Measurements from ENCODE around the gene ST8SIA4. TPM values are rescaled to one million over a fixed set of nuclear protein-coding genes. Genes with fewer than 3 reads are reported as not detected.

The ST8SIA4 gene
- total RNA-seq, 3 donors from 2014 or later, result 27.2 to 38.4 (median 36.9) TPM

GRCh38 chr5:100828898-100829356 is 74.2 kb downstream of the ST8SIA4 start:
- H3K4me3 Mint-ChIP-seq, result no peak overlapping the region
- peaks cover 10% of the 10 kb centered on the region for H3K36me3 Mint-ChIP-seq (ENCODE audit: insufficient read depth)

GRCh38 chr5:100828071-100828897 is 74.8 kb downstream of the ST8SIA4 start:
- H3K4me1 Mint-ChIP-seq (ENCODE audit: low read depth), result peaks cover 46% of the 10 kb centered on the region
- H3K9me3 Mint-ChIP-seq, result no peaks in the 10 kb centered on the region
- ATAC-seq (peak; percentile 60 to 62), DNase-seq (no peak)
- peaks cover 12% of the 10 kb centered on the region for H3K36me3 Mint-ChIP-seq (ENCODE audit: insufficient read depth)
- no peaks in the 10 kb centered on the region for H3K27me3 Mint-ChIP-seq (ENCODE audit: low read depth)
- H3K4me3 Mint-ChIP-seq, result no peak overlapping the region

More at GRCh38 chr5:100828898-100829356, 74.2 kb downstream of the ST8SIA4 start:
- H3K27me3 Mint-ChIP-seq (ENCODE audit: low read depth), result no peaks in the 10 kb centered on the region
- peaks cover 41% of the 10 kb centered on the region for H3K4me1 Mint-ChIP-seq (ENCODE audit: low read depth)
- no peak for DNase-seq
- no peak for ATAC-seq
- H3K9me3 Mint-ChIP-seq, result no peaks in the 10 kb centered on the region

DNA sequence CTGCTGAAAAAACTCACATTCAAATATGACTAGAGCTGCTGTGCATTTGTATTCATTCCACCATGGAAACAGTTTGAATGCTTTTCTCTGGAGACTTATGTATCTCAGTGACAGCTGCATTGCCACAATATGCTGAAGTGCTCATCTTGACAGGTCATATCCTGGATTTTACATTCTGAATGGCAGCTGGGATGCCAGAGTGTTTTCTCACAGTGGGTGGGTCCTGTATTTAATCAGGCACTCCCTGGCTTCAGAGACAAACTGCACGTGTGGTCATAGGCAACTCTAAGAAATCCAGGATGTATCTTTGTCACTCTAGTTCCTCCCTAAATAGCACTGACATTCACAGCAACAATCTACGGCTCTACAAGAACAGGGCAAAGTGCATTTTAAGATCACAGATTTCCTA is 75.6 kb downstream of the ST8SIA4 start:
- Mint-ChIP-seq H3K36me3 (ENCODE audit: insufficient read depth) (peaks cover 8% of the 10 kb centered on the region), H3K4me1 (ENCODE audit: low read depth) (peaks cover 39% of the 10 kb centered on the region), H3K4me3 (no peak overlapping the region), H3K27me3 (ENCODE audit: low read depth) (no peaks in the 10 kb centered on the region), H3K9me3 (no peaks in the 10 kb centered on the region)
- DNase-seq, result no peak
- ATAC-seq, result no peak

DNA sequence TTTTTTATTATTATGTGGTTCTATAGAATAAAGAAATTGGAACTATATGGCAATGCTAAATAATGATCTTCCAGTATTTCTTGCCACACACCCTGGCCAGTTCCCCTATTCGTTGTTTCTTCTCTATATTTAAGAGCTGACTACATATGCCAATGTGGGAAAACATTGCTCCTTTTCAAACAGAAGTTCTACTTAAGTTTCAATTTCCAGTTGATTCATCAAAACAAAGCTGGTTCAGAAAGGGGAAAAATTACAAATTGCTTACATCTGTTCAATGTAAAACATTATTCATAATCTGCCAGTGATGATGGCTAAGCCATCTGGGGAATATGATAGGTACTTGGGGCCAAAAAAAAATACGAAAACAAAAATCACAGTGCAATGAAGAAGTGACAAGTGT is 76.9 kb downstream of the ST8SIA4 start:
- Mint-ChIP-seq H3K4me1 (ENCODE audit: low read depth) (peaks cover 38% of the 10 kb centered on the region), H3K36me3 (ENCODE audit: insufficient read depth) (peaks cover 5% of the 10 kb centered on the region), H3K9me3 (no peaks in the 10 kb centered on the region), H3K4me3 (no peak overlapping the region), H3K27me3 (ENCODE audit: low read depth) (no peaks in the 10 kb centered on the region)
- DNase-seq, result no peak
- ATAC-seq, result peak; percentile 81 to 84

DNA sequence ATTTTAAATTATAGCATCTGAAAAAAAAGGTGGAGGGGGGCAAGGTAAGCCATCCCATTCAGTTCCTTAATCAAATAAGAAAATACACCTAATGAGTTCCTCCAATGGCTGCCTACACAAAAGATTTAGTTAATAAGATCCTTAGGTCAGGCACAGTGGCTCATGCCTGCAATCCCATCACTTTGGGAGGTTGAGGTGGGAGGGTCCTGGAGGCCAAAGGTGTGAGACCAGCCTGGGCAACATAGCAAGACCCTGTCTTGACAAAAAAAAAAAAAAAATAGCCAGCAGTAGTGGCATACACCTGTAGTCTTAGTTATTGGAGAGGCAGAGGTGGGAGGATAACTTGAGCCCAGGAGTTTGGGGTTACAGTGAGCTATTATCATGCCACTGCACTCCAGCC is 78.4 kb downstream of the ST8SIA4 start:
- DNase-seq, result no peak
- Mint-ChIP-seq H3K4me1 (ENCODE audit: low read depth) (peaks cover 50% of the 10 kb centered on the region), H3K4me3 (no peak overlapping the region), H3K9me3 (no peaks in the 10 kb centered on the region), H3K27me3 (ENCODE audit: low read depth) (no peaks in the 10 kb centered on the region), H3K36me3 (ENCODE audit: insufficient read depth) (peaks cover 5% of the 10 kb centered on the region)
- ATAC-seq, result no peak

- H3K4me1 Mint-ChIP-seq (ENCODE audit: low read depth), result peaks cover 48% of the 10 kb centered on the region
- no peak for ATAC-seq
- peaks cover 5% of the 10 kb centered on the region for H3K36me3 Mint-ChIP-seq (ENCODE audit: insufficient read depth)
- H3K9me3 Mint-ChIP-seq, result no peaks in the 10 kb centered on the region
- H3K4me3 Mint-ChIP-seq, result no peak overlapping the region
- no peak for DNase-seq
- no peaks in the 10 kb centered on the region for H3K27me3 Mint-ChIP-seq (ENCODE audit: low read depth)
Observed at GRCh38 chr5:100823812-100824211, 79.3 kb downstream of the ST8SIA4 start.

DNA sequence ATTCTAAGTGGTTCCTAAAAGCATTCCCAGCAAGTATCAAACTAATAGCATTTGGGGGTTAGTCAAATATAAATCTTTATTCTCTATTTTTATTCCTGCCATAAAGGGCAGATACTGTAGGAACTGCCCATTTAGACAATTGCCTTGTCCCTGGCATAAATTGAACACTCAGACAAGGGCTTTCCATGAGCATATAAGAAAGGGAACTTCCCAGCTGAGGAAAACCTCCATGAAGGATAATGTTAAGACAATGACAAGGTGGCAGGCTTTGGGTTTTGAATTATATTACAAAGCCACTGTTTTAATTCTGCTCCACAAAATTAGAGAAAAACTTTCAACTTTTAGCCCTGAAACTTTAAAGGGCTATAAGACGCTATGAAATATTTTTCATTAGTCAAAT is 81.3 kb downstream of the ST8SIA4 start:
- Mint-ChIP-seq H3K27me3 (ENCODE audit: low read depth) (no peaks in the 10 kb centered on the region), H3K36me3 (ENCODE audit: insufficient read depth) (peaks cover 12% of the 10 kb centered on the region), H3K9me3 (no peaks in the 10 kb centered on the region), H3K4me1 (ENCODE audit: low read depth) (peaks cover 46% of the 10 kb centered on the region), H3K4me3 (no peak overlapping the region)
- ATAC-seq (no peak), DNase-seq (no peak)

DNA sequence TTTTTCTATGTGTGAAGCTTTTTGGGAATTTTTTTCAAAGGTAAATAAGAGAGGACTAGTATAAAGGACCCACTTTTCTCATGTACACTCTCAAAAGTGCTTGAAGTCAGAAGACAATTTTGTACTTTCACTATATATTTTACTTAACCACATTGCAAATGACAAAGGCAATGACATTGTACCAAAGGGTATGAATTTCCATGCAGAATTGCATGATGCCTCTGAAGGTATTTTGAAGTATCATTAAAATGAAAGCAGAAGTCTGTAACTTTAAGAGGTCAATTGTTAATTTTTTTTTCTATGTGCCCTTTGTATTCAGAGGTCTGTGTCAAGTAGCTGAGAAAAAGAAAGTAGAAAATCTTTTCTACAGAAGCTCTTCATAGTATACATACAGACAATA is 84.7 kb downstream of the ST8SIA4 start:
- DNase-seq (no peak), ATAC-seq (no peak)
- H3K4me1 Mint-ChIP-seq (ENCODE audit: low read depth), result peaks cover 42% of the 10 kb centered on the region
- no peaks in the 10 kb centered on the region for H3K9me3 Mint-ChIP-seq
- H3K36me3 Mint-ChIP-seq (ENCODE audit: insufficient read depth), result peaks cover 8% of the 10 kb centered on the region
- H3K4me3 Mint-ChIP-seq, result no peak overlapping the region
- no peaks in the 10 kb centered on the region for H3K27me3 Mint-ChIP-seq (ENCODE audit: low read depth)

DNA sequence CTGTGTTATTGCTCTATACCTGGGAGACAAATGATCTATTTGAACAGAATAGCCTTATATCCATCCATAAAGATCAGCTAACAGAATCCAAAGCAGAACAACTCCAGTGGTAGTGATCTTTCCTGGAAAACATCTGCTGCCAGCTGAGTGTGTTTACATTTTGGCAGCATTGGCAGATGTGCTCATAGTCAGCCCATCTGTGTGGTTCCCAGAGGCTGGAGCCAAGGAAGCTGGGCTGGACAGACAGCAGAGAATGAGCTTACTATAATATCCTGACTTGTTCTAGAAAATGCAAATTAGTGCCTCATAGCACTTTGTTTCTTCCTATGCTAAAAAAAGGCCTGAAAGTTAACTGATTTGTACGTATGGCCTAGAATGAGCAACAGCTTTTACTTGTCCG is 99.7 kb downstream of the ST8SIA4 start:
- peaks cover 12% of the 10 kb centered on the region for H3K9me3 Mint-ChIP-seq
- peaks cover 4% of the 10 kb centered on the region for H3K36me3 Mint-ChIP-seq (ENCODE audit: insufficient read depth)
- no peak for ATAC-seq
- H3K4me1 Mint-ChIP-seq (ENCODE audit: low read depth), result peaks cover 5% of the 10 kb centered on the region
- H3K4me3 Mint-ChIP-seq, result no peak overlapping the region
- no peak for DNase-seq
- no peaks in the 10 kb centered on the region for H3K27me3 Mint-ChIP-seq (ENCODE audit: low read depth)

- DNase-seq (no peak), ATAC-seq (peak; percentile 62 to 63)
- Mint-ChIP-seq H3K9me3 (peaks cover 12% of the 10 kb centered on the region), H3K27me3 (ENCODE audit: low read depth) (no peaks in the 10 kb centered on the region), H3K36me3 (ENCODE audit: insufficient read depth) (peaks cover 2% of the 10 kb centered on the region), H3K4me1 (ENCODE audit: low read depth) (peaks cover 4% of the 10 kb centered on the region), H3K4me3 (no peak overlapping the region)
Observed at GRCh38 chr5:100802208-100802607, 100.9 kb downstream of the ST8SIA4 start.

DNA sequence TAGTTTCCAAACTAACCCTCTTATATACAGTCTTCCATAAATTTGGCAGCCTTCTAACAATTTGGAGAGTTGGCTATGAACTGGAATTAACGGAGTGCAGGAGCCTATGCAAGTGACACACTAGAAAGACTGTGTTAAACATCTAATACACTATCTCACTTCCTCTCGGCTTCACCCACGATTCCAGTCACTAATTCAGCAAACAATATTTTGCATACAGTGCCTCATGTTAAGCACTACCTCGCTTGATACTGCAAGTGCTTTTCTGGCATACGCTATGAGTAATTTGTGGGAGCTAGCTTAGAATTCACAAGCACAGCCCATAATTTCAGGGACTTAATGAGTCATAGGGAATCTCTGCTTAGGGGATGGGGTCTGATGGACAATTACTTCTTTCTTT is 102.5 kb downstream of the ST8SIA4 start:
- DNase-seq (no peak), ATAC-seq (no peak)
- H3K4me3 Mint-ChIP-seq, result no peak overlapping the region
- H3K27me3 Mint-ChIP-seq (ENCODE audit: low read depth), result no peaks in the 10 kb centered on the region
- H3K9me3 Mint-ChIP-seq, result peaks cover 12% of the 10 kb centered on the region
- peaks cover 2% of the 10 kb centered on the region for H3K4me1 Mint-ChIP-seq (ENCODE audit: low read depth)
- H3K36me3 Mint-ChIP-seq (ENCODE audit: insufficient read depth), result peaks cover 2% of the 10 kb centered on the region

GRCh38 chr5:100799166-100799565 is 103.9 kb downstream of the ST8SIA4 start:
- Mint-ChIP-seq H3K36me3 (ENCODE audit: insufficient read depth) (peaks cover 2% of the 10 kb centered on the region), H3K27me3 (ENCODE audit: low read depth) (no peaks in the 10 kb centered on the region), H3K9me3 (peaks cover 12% of the 10 kb centered on the region), H3K4me3 (no peak overlapping the region), H3K4me1 (ENCODE audit: low read depth) (peaks cover 2% of the 10 kb centered on the region)
- ATAC-seq (no peak), DNase-seq (no peak)

- ATAC-seq (no peak), DNase-seq (no peak)
- H3K9me3 Mint-ChIP-seq, result peaks cover 12% of the 10 kb centered on the region
- H3K4me3 Mint-ChIP-seq, result no peak overlapping the region
- H3K36me3 Mint-ChIP-seq (ENCODE audit: insufficient read depth), result peaks cover 2% of the 10 kb centered on the region
- H3K4me1 Mint-ChIP-seq (ENCODE audit: low read depth), result peaks cover 2% of the 10 kb centered on the region
- H3K27me3 Mint-ChIP-seq (ENCODE audit: low read depth), result no peaks in the 10 kb centered on the region
Observed at GRCh38 chr5:100797861-100798260, 105.2 kb downstream of the ST8SIA4 start.

- Mint-ChIP-seq H3K36me3 (ENCODE audit: insufficient read depth) (no peaks in the 10 kb centered on the region), H3K4me1 (ENCODE audit: low read depth) (no peaks in the 10 kb centered on the region), H3K27me3 (ENCODE audit: low read depth) (no peaks in the 10 kb centered on the region), H3K9me3 (peaks cover 3% of the 10 kb centered on the region), H3K4me3 (no peak overlapping the region)
- ATAC-seq (no peak), DNase-seq (no peak)
Observed at GRCh38 chr5:100796851-100797250, 106.2 kb downstream of the ST8SIA4 start.

DNA sequence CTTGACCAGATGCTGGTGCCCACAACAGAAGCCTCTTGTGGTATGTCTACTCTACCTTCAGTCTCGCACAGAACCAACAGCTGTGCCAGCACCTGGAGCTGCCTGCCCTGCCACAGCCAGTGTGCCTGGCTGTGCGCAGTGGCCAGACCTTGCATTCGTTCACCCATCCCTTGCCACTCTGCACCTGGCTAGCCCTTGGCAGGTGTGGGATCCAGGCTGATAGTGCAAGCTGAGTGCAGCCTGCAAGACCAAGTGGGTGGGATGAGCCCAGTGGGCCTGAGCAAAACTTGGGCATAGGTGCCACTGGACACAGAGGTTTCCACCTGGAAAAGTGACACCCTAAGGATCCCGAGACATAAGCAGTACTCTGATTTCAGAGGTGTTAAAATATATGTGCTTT is 108.2 kb downstream of the ST8SIA4 start:
- Mint-ChIP-seq H3K36me3 (ENCODE audit: insufficient read depth) (no peaks in the 10 kb centered on the region), H3K4me1 (ENCODE audit: low read depth) (peaks cover 1% of the 10 kb centered on the region), H3K9me3 (no peaks in the 10 kb centered on the region), H3K4me3 (no peak overlapping the region), H3K27me3 (ENCODE audit: low read depth) (peaks cover 1% of the 10 kb centered on the region)
- no peak for ATAC-seq
- DNase-seq, result no peak
